Ecto neural progenitor cell (in vitro differentiated cells): ENCODE results near the gene SRSF1.

Experiments used
- DNase-seq: peaks from one replicate; pipeline ENCODE4 v3.0.0-alpha.2; 2018; ENCODE audit warnings: low spot score

The SRSF1 gene

GRCh38 chr17:58019039-58019438, 12.0 kb upstream of the SRSF1 start:
- no peak for DNase-seq

GRCh38 chr17:58010067-58010799, 3.2 kb upstream of the SRSF1 start:
- no peak for DNase-seq

- DNase-seq = peak; percentile 52
Measured at GRCh38 chr17:58007781-58008706, 998 bp upstream of the SRSF1 start.

- DNase-seq = peak; percentile 79
Measured at GRCh38 chr17:58006560-58006923, 504 bp downstream of the SRSF1 start.

GRCh38 chr17:58005728-58006559, 1.1 kb downstream of the SRSF1 start:
- no peak for DNase-seq

GRCh38 chr17:58005031-58005727, 1.9 kb downstream of the SRSF1 start:
- DNase-seq = no peak

GRCh38 chr17:58004060-58004459, 3.0 kb downstream of the SRSF1 start:
- no peak for DNase-seq

- DNase-seq = no peak
Measured at GRCh38 chr17:58002973-58003372, 4.1 kb downstream of the SRSF1 start.

GRCh38 chr17:58002154-58002948, 4.7 kb downstream of the SRSF1 start:
- no peak for DNase-seq

GRCh38 chr17:58001461-58002124, 5.5 kb downstream of the SRSF1 start:
- DNase-seq = no peak

- no peak for DNase-seq
Measured at GRCh38 chr17:57999496-58000017, 7.5 kb downstream of the SRSF1 start.

- no peak for DNase-seq
Measured at GRCh38 chr17:57999010-57999495, 8.0 kb downstream of the SRSF1 start.

- DNase-seq = no peak
Measured at GRCh38 chr17:57997085-57997809, 9.8 kb downstream of the SRSF1 start.

- DNase-seq = peak; percentile 76
Measured at GRCh38 chr17:57995076-57995956, 11.7 kb downstream of the SRSF1 start.

GRCh38 chr17:57994436-57994835, 12.6 kb downstream of the SRSF1 start:
- no peak for DNase-seq

- no peak for DNase-seq
Measured at GRCh38 chr17:57993471-57994365, 13.3 kb downstream of the SRSF1 start.

GRCh38 chr17:57991537-57991936, 15.5 kb downstream of the SRSF1 start:
- DNase-seq = no peak
